Measurements from ENCODE around the gene LRRC19.

The LRRC19 gene, protein sequence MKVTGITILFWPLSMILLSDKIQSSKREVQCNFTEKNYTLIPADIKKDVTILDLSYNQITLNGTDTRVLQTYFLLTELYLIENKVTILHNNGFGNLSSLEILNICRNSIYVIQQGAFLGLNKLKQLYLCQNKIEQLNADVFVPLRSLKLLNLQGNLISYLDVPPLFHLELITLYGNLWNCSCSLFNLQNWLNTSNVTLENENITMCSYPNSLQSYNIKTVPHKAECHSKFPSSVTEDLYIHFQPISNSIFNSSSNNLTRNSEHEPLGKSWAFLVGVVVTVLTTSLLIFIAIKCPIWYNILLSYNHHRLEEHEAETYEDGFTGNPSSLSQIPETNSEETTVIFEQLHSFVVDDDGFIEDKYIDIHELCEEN

DNA sequence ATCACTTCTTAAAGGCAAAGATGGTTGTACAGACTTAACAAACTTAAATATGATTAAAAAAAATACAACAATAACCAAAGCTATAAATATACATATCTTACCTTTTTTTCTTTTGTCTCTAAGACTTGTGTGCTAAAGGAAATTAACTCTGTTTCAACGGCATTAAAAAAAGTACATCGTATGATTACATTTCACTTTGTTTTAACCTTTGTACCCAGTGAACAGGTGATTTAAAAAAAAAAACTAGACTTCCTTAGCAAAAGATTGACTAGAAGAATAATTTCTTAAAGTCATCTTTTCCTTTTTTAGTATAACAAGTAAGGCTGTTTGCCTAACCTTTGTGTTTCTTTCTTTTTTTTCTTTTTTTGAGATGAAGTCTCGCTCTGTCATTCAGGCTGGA lies at the start of gene LRRC19:
TSS of gene LRRC19 (minus strand) at position 182 of the 400 bp plus-strand sequence. CDS start 5,978 bp downstream, outside the sequence.
- no peak for DNase-seq (ENCODE audit: low read depth)

DNA sequence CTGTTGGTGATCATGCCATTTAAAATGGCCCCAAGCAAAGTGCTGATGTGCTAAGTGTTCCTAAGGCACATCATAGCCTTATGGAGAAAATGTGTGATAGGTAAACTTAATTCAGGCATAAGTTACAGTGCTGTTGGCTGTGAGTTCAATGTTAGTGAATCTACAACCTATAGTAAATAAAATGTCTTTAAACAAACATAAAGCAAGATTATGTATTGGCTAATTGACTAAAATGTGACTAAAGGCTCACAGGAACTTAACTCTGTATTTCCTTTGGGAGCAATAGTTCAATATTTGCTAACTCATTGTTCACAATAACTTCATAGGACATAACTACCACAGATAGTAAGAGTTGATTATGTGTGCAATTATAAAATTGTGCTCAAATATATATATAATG lies 49.4 kb upstream of the LRRC19 start:
- no peak for DNase-seq (ENCODE audit: low read depth)

DNA sequence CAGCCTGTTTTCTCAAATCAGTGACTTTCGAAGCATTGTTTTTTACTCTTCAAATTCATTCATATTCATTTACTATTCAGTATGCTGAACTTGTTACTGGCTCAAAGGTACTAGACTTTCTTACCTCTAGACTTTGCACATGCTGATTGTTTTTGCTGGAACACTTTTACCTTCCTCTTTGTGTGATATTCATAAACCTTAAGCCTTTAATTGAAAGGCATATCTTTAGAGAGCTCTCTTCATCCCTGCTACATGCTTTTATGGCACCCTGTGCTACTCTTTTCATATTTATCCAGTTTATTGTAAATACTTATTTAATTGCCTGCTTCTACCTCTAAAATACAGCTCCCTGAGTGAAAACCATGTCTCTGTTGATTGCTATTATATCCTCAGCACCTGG lies 48.7 kb upstream of the LRRC19 start:
- DNase-seq (ENCODE audit: low read depth), result no peak

DNA sequence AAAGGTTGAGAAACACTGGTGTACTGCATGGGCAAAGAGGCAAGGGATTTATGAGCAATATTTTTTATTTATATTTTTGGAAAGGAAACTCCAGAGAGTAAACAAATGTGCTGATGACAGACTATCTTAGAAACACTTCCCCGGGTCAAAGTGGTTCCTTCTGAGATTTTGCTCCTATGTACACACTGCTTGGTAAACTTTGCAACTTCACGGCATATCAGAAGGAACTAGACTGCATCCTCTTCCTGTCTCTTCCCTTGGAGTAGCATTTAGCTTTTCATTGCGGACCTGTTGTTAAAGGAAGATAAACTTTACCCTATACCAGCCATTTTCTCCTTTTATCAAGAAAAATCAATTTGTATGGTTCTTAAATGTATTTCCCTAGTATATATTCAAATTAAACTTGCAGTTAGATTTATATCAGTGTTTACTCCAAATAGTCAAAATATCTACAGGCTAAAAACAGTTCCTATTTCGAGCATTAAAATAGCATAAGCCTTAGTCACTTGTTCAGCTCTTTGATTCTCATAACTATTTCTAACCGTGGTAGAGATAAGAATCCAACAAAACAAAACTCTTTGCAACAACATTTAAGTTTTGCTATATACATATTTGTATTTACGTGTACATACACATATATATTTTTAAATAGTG lies 48.0 kb upstream of the LRRC19 start:
- no peak for DNase-seq (ENCODE audit: low read depth)

DNA sequence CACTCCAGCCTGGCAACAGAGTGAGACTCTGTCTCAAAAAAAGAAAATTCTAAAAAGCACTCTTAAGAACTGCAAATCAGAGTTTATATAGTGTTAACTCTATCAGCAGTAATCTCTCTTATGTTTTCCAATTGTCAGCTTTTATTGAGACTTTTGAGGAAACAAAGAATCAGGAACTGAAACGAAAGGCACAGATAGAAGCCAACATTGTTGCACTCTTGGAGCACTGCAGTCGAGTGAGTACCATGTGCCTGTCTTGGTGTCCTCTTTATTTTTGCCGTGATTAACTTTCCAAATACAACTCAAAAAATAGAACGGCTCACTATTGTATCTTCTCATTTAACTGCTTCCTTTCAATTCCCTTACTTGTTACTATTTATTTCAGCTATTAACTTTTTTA lies 41.7 kb upstream of the LRRC19 start:
- no peak for DNase-seq (ENCODE audit: low read depth)

DNA sequence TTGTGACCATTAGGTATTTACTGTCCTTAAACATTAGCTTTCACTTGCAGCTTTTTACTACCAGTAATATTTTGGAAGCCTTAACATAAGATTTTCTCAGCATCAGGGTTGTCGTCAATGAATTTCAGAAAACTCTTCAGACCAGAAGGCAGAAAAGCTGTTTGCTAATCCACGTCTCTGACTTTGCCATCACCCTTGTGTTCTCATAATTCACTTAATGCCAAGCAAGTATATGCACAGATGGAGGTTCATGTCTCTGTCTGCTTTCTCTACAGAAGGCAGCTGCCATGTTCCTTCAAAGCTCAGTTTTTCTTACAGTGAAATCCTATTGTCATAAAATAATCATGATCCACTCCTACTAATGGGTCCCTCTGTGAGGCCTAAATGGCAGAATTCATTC lies 37.7 kb upstream of the LRRC19 start:
- no peak for DNase-seq (ENCODE audit: low read depth)

DNA sequence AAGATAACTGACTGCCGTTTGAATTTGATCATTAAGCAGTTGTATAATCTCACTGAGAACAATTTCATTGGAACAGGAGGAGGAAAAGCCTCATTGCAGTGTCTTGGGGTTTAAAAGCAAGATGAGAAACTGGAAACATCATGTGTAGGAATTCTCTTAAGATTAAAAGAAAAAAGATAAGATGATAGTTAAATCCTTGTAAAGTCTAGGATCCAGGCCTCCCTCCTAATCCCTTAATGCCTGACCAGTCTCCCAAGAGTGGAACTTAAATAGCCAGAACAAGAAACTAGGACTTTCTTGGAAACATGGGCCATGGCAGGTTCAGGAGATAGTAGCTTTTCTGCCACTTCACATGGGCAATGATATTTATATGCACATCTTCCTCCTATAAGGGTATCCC lies 37.0 kb upstream of the LRRC19 start:
- DNase-seq (ENCODE audit: low read depth), result no peak

DNA sequence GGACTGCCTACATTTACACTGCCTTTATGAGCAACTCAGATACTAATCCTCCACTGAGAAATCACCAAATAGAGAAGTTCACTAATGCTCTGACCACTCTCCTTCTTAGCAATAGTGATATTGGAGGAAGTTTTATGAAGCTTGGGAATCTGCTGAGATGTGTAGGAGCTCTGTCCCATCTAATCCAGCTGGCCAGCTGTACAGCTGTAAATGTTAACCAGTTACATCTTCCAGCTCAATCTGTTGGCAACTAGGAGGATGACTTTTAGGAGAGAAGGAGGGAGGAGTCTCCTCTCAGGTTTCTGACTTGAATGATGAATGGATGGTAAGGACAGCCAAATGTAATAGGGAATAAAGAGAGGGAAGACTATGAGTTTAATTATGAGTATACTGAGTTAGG lies 36.3 kb upstream of the LRRC19 start:
- DNase-seq (ENCODE audit: low read depth), result no peak

DNA sequence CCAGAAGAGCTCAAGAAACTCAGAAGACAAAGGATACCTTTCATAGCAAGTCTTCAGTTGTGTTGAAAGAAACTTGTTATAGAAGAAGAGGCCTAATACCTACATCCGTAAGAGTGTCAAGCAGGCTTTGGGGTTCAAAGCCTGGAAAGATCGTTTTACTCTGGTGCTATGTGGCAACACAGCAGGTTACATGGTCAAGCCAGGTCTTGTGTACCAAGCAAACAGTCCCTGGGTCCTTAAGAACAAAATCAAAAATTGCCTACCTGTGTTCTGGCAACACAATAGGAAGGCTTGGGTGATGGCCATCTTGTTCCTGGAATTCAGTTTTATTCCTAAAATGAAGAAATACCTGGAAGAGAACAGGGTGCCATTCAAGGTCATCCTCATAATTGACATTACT lies 32.0 kb upstream of the LRRC19 start:
- DNase-seq (ENCODE audit: low read depth), result no peak

DNA sequence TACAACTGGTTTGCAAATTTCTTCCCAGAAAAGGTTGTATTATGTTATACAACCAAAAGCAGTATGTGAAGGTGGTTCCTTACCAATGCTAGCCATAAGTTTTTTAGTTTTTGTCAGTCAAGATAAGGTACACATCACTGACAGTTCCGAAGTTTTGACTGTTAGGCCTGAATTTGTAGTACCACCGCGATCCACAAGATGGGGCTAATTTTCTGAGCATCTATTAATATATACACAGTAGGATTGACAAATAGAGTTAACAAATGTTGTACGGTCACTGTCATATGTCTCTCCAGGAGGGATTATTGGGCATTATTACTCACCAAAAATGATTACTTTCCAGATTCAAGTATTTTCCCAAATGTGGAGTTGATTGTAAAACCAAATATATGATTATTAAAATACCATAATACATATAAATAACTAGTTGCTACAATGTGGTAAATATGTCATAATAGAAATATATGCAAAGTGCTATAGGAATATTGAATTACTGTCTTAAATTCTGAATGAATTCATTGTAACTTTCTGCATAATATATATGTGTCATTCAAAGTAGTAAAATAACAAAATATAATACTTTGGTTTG lies 28.4 kb upstream of the LRRC19 start:
- peak; percentile 32 for DNase-seq (ENCODE audit: low read depth)

DNA sequence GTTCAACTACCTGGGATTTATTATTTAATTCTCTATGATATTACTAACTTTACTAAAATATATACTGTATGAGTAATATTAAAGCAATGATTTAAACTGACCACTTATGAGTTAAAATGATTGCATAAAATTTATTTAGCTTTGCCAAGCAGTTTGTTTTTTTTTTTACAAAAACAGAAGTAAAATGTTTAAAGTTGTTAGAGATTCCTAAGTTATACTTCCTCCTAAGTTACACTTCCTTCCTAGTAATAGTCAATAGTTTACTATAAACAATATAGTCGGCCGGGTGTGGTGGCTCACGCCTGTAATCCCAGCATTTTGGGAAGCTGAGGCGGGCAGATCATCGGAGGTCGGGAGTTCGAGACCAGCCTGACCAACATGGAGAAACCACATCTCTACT lies 23.7 kb upstream of the LRRC19 start:
- DNase-seq (ENCODE audit: low read depth), result no peak

DNA sequence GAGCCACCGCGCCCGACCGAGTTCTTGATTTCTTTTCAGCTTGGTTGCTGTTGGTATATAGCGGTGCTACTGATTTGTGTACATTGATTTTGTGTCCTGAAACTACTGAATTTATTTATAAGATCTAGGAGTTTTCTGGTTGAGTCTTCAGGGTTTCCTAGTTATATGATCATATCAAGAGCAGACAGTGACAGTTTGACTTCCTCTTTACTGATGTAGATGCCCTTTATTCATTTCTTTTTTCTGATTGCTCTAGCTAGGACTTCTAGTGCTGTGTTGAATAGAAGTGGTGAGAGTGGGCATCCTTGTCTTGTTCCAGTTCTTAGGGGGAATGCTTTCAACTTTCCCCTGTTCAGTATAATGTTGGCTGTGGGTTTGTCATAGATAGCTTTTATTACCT lies 17.4 kb upstream of the LRRC19 start:
- no peak for DNase-seq (ENCODE audit: low read depth)

DNA sequence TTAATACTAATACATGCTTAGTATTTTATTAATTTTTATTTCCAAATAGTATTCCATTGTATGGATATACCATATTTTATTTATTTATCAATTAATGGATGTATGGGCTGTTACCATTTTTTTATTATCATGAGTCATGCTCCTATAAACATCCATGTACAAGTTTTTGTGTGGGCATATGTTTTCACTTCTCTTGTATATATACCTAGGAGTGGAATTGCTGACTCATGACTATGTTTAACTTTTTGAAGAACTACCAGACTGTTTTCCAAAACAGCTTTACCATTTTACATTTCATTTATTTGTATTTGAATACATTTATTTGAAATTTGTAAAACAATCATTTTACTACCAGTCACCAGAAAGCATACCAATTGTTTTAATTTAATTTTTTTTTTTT lies 14.1 kb upstream of the LRRC19 start:
- DNase-seq (ENCODE audit: low read depth), result no peak

DNA sequence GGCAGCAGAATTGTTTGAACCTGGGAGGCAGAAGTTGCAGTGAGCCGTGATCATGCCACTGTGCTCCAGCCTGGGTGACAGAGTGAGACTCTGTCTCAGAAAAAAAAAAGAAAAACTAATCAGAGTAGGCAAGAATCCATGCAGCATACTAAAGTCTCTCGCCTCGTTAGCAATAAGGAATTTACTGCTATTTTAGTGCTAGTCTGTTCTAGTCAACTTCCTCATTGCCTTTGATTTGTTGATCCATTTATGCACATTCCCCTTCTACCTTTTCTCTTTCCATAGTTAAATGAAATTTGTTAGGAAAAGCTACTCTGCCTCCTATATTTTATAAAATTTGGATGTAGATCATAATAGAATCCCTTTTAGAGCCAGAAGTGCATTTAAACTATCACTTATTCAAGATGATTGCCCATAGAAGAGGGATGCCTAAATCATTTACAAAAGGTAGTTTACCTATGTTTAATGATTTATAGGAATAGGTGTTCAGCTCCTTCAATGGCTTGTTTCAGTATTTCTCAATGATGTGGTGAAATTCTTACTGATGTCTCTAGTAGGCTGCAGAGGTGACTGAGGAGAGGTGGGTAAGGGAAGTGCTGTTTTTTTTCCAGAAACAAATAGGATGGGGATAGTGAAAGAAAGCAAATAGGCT lies 1.9 kb downstream of the LRRC19 start:
- DNase-seq (ENCODE audit: low read depth), result no peak

DNA sequence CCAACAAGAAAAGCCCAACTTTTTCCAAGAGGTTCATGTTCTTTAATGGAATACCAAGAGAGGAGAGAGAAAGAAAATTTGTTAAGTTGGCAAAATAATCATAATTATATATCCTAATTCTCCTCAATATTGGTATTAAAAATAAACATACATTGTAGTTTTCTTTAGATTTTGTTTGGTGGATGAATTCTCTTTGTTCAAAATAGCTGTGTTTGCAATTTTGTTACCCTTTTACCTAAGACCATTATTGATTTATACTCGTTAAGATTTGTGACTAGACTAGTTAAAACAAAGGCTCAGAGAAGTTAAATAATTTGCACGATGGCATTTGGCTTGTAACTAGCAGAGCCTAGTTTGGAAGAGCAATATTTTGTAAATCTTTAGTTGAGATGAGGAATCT lies 9.7 kb downstream of the LRRC19 start:
- DNase-seq (ENCODE audit: low read depth), result no peak

DNA sequence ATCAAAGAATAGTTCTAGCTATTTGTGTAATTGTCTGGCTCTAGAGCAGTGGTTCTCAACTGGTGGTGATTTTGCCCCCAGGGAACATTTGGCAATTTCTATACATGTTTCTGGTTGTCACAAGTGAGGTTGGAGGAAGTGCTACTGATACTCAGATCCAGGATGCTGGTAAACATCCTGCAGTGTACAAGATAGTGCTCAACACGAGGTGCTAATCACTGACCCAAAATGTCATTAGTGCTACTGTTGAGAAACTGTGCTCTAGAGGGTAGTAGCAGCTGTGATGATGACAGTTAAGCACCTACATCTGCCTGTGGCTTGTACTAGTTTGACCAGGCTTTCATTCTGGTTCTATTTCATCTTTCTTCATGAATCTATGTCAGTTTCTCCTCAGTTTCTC lies 22.1 kb downstream of the LRRC19 start:
- DNase-seq (ENCODE audit: low read depth), result no peak

DNA sequence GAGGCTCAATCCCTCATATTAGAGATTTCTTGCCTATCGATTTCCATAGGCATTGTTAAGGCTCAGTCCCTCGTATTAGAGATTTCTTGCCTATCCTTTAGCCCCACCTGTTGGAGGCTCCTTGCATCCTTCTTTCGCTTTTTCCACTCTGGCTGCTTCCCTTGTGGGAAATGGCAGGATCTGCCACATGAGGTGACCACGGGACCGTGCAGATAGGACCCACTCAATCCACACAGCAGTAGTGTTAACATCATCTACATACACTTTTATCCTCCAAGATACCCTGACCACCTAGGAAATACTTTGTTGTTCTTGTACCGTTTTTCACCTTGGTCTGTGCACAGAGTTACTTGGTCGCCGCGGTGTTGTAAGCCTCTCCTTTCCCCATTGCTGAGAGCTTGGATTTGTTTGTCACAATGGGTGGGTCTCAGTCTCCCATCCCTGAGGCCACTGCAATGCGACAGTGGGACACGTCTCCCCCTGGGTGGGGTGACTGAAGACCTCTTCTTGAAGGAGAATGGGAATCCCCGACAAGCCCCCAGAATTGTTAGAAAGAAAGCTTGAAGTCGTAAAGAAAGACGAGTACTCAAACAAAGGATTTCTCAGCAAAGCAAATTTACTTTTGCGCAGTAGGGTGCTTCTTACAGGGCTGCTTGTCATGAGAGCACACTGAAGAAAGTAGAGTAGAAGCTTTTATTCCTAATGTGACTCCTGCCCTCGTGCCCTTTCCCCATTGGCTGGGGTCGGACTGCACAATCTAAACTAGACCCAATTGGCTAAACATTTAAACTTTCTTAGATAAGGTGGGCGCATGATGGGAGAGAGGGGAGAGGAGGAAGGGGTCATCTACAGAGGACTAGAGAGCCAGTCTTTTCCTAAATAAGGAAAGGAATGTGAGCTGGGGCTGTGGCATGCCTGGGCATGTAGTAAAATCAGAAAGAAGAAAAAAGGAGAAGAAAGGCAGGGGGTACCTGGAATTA lies 29.5 kb downstream of the LRRC19 start:
- DNase-seq (ENCODE audit: low read depth), result no peak

DNA sequence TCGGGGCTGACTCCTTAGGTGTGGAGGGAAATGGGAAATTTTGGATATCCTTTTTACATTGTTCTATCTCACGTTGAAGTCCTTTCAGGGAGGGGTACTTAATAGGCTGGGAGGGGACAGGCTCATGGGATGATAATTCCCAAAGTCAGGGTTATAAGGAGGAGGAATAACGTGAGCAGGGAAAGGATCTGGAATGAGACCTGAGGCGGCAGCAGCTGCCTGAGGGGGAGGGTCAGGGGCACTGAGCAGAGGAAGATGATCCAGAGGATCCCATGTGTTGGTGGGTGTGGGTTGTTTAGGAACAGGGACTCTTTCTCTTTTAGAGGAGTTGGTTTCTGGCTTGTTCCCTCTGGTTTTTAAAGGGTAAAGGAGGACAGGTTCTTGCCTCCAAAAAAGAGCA lies 30.5 kb downstream of the LRRC19 start:
- DNase-seq (ENCODE audit: low read depth), result no peak

DNA sequence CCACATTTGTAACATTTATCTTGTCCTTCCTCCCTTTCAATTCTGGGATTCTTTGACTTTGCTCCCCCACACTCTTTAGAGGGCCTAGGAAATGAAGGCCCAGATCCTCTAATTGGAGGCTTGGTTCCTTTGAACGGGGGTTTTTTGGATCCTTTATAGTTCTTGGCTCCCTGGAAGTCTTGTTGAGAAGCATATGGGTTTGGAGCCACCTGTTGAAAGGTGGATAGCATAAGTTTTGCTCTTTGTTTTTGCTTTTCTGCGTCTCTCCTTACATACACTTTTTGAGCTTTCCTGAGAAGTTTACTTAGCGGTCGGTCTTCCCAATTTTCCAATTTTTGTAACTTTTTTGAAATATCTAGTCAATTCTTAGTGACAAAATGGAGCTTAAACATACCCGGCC lies 31.5 kb downstream of the LRRC19 start:
- DNase-seq (ENCODE audit: low read depth), result no peak

DNA sequence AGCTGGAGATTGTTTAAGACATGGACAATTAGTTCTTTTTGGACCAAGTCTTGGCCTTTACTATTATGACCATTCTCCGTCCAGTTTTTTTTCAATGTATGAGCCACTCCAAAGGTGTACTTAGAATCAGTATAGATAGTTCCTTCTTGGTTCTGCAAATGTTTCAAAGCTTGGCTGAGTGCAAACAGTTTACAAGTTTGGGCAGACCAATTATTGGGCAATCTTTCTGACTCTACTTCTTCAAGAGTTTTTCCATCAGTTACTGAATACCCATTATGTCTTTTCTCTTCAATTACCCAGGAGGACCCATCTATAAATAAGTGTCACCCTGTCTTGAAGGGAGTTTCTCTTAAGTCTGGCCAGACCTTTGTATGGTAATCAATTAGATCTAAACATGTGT lies 33.8 kb downstream of the LRRC19 start:
- DNase-seq (ENCODE audit: low read depth), result no peak

DNA sequence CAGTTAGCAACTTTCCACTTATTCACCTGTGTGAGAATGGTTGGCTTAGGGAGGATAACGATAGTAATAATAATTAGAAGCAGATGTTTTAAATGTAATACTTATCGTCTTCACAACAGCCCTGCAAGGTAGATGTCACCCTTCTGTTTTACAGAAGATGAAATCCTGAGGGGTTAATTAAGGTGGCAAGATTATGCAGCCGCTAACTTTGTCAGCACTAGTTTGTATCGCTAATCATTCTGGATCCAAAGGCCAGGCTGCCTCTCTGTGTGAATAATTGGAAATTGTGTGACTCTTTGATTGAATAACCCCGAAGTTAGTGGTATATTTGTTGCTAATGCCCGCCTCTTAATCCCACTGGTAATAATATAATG lies 48.6 kb downstream of the LRRC19 start:
- DNase-seq (ENCODE audit: low read depth), result no peak
